HG03097 (cell line): ENCODE results near the gene ZMAT5.

ENCODE experiments used
- ATAC-seq: cut with Tn5 transposase; IDR thresholded peaks from one replicate; pipeline ENCODE4 v1.9.1; 2021; ENCODE audit not compliant: unreplicated experiment, low FRiP score

Gene ZMAT5

GRCh38 chr22:29733362-29734201 lies 33.2 kb downstream of the ZMAT5 start:
- no peak for ATAC-seq

GRCh38 chr22:29732883-29733282 lies 33.9 kb downstream of the ZMAT5 start:
- no peak for ATAC-seq

- ATAC-seq, result no peak
Observed at GRCh38 chr22:29731058-29731850, 35.6 kb downstream of the ZMAT5 start.

DNA sequence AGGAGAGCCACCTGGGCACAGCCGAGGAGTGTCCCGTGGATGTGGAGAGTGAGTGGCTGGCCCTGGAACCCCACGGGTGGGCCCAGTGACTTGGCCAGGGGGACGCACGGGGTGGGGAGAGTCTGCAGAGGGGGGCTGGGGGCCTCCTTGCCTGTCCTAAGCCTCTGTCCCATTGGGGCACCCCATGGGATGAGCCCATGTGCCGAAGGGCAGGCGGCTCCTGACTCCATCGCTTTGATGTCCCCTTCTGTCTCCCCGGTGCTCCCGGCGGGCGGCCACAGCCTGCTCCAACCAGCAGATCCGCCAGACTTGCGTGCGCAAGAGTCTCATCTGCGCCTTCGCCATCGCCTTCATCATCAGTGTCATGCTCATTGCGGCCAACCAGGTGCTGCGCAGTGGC lies 37.6 kb downstream of the ZMAT5 start:
- ATAC-seq, result no peak

- no peak for ATAC-seq
Observed at GRCh38 chr22:29727131-29727523, 39.7 kb downstream of the ZMAT5 start.

DNA sequence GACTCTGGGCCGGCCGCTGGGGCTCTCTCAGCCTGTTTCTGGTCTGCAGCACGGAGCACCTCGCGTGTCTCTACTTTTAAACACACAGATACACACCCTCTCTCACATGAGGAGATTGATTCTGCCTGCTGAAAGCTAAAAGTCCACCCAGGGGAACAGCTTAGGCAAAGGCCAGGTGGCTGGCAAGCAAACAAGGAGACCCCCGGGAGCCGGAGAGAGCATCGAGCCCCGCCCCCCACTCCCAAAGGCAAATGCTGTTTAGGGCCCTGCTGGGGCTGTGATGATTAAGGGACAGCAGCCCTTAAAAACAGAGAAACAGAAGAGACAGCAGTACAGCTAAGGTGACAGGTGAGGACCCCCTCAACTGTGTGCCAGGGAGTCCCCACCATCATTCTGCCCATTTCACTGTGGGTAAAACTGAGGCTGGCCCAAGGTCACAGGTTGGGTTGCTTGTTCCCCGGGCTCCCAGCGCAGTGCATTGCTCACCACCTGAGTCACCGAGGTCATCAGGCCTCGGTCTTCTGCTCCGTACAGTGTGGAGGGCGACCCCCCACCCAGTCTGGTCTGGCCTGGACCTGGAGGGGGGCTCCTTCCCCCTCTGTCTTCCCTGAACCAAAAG lies 40.2 kb downstream of the ZMAT5 start:
- no peak for ATAC-seq

- no peak for ATAC-seq
Observed at GRCh38 chr22:29726106-29726505, 40.7 kb downstream of the ZMAT5 start.

GRCh38 chr22:29724843-29725242 lies 42.0 kb downstream of the ZMAT5 start:
- no peak for ATAC-seq

GRCh38 chr22:29723766-29724165 lies 43.0 kb downstream of the ZMAT5 start:
- no peak for ATAC-seq

DNA sequence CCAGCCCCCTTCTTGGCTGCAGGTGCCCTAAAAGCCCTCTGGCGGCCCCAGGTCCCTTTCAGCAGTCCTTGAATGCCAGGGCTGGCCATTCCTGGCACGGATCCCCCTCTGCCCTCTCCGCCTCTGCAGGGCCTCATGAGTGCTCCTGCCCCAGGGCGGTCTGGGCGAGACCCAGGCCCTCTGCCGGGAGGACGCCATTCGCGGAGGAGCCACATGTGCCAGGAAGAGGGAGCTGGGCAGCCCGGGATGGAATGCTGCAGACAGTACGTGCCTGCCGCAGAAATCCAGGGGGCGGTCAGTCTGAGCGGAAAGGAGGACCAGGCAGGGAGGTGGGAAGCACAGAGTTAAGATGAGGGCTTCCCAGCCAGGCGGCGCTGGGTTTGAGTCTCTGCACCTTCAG lies 44.2 kb downstream of the ZMAT5 start:
- ATAC-seq, result no peak

GRCh38 chr22:29722151-29722550 lies 44.7 kb downstream of the ZMAT5 start:
- no peak for ATAC-seq

DNA sequence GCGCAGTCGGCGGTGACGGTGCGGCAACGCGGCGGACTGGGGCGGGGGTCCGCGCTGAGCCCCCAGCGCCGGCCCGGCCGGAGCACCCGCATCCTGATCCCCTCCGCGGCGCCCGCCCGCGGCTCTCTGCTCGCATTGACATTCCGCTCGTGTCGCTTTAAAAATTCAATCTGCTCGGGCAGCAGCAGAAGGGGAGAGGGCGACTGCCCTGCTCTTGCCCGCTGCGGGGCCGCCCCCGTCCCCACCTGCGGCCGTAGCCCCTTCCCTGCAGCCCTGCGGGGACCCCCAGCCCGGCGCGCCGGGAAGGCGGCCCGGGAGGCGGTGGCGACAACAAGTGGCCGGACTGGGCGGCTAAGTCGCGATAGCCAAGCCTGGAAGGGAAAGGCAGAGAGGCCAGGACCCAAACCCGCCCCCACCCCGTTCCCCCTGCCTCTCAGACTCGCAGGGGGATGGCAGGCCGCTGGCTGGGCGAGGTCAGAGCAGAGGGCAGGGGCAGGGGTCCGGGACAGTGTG lies 45.9 kb downstream of the ZMAT5 start:
- no peak for ATAC-seq

GRCh38 chr22:29719899-29720645 lies 46.7 kb downstream of the ZMAT5 start, which contains the start of gene CABP7:
Gene CABP7 (plus strand): TSS chr22:29720003. CDS start chr22:29720425, 422 bp downstream.
- ATAC-seq, result no peak

GRCh38 chr22:29718949-29719898 lies 47.6 kb downstream of the ZMAT5 start:
- ATAC-seq, result no peak

DNA sequence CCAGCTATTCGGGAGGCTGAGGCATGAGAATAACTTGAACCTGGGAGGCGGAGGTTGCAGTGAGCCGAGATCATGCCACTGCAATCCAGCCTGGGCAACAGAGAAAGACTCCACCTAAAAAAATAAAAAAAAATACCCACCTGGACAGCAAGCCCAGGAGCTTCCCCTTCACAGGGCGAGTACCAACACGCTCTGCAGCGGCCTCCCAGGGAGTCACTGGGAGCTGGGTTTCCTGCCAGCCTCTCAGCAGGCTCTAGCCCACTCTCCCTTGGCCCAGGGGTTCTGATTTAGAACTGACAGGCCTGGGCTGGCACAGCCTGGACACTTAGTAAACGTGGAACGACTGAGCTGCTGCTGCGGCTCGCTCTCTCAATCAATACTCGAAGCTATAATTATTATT lies 49.0 kb downstream of the ZMAT5 start:
- ATAC-seq, result no peak

DNA sequence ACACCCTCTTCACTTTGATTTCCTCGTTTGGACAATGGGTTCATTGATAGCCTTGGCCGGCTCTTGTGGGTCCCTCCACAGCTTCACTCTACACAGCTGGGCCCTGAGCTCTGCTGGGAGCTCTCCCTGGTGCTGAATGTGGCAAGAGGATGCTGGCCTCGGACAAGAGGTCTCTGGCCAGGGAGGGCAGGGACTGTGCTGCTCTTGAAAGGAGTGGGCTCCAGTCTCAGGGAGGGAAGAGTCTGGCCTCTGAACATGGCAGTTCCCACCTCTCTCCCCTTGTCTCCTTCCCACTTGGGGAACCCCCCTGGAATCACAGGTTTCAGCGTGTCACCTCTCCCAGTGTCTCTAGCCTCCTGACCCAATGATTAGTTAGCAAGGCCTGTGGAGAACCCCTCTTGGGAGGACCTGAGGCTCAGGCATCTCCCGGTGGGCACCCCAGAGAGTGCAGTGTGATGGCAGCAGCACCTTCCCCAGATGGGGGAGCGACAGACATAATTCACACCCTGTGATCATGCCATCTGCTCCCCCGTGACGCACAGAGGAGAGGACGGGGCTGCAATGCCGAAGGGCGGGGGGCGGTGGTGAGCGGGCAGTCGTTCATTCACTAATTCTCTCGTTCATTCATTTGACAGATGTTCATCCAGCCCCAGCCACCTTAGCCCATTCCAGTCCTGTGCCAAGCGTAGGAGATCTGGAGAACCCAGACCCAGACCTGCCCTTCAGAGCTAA lies 49.8 kb downstream of the ZMAT5 start:
- ATAC-seq, result no peak

DNA sequence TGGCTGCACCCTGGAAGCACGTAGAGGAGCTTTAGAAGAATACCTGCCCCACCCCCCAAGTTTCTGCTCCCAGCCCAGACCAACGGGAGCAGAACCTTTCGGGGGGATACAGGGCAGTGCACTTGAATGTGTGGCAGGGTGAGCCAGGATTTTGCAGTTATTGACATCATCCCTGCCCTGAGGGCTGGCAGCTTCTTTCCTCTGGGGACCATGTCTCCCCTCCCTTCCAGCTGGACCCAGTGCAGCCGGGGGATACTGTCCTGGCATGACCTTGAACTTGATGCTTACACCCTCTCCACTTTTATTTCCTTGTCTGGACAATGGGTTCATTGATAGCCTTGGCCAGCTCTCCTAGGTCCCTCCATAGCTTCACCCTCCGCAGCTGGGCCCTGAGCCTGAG lies 51.1 kb downstream of the ZMAT5 start:
- ATAC-seq, result no peak

DNA sequence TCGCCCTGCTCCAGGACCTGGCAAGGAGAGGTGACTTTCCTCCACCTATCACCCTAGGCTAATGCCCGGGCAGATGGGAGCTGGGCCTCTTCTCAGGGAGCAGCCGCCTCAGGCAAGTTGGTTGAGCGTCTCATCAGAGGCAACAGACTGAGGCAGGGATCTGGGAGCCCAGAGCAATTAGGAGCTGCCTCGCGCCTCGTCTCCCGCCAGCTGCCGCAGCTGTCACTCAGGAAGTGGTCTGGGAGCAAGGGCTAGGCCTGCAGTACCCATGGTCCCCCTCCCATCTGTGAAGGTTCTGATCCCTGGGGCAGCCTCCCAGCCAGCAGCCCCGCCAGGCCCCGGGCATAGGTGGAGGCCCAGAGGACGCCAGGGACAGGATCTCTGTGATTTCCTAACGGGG lies 51.6 kb downstream of the ZMAT5 start:
- ATAC-seq, result no peak
